Measurements from ENCODE around the gene SPAG16.

DNA sequence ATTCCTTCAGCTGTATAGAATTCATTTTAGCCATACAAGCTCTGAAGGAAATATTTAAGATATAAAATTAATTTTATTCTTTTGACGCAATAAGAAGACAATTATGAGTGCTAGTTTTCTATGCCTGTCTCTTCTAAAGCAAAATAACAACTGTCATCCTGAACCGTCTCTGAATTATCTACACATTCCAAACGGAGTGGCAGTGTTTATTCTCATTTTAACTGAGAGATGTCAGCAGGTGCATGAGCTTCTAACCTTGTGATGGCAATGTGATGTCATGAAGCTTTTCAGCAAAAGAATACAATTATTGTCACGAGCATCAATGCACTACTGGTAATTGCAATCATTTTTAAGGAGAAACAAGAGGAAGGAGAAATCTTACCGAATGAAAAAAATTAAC is 274.8 kb downstream of the SPAG16 start:
- TF ChIP-seq, protein P1, sequence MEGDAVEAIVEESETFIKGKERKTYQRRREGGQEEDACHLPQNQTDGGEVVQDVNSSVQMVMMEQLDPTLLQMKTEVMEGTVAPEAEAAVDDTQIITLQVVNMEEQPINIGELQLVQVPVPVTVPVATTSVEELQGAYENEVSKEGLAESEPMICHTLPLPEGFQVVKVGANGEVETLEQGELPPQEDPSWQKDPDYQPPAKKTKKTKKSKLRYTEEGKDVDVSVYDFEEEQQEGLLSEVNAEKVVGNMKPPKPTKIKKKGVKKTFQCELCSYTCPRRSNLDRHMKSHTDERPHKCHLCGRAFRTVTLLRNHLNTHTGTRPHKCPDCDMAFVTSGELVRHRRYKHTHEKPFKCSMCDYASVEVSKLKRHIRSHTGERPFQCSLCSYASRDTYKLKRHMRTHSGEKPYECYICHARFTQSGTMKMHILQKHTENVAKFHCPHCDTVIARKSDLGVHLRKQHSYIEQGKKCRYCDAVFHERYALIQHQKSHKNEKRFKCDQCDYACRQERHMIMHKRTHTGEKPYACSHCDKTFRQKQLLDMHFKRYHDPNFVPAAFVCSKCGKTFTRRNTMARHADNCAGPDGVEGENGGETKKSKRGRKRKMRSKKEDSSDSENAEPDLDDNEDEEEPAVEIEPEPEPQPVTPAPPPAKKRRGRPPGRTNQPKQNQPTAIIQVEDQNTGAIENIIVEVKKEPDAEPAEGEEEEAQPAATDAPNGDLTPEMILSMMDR (IDR thresholded peaks at IDR 0.05), result no peak
- TF ChIP-seq POLR2A (IDR thresholded peaks at IDR 0.05) (no peak), EP300 (IDR thresholded peaks at IDR 0.05) (no peak)

All from tibial nerve (tissue), 4 donors.